Pancreas (tissue), 10 donors: ENCODE measurements around the gene CRISP1. TPM values are rescaled to one million over a fixed set of nuclear protein-coding genes. Genes with fewer than 3 reads are reported as not detected.

Experiments
- ATAC-seq, 4 donors: fragments of 200-7000 bp; cut with Tn5 transposase; one replicate each; pipeline versions ENCODE4 v1.8.0 to v1.9.1; 2020; ENCODE audit warnings: mild to moderate bottlenecking in 4 of 4, moderate library complexity in 4 of 4
- DNase-seq, 6 donors: peaks; one replicate each; pipeline ENCODE4 v3.0.0-alpha.2; 2020
- FAIRE-seq: peaks from 2 replicates; lab custom pipeline; 2012; peaks lifted over from hg19 to GRCh38; lab: Jason Lieb, UNC
- H3K27ac ChIP-seq, 4 donors: fragments of 200-600 bp; sonication (generic); 1 replicate in 3 of 4; 2 replicates in 1 of 4; pipeline versions ENCODE4 v1.5.0 to v1.8.0; 2020
- H3K27me3 ChIP-seq, 4 donors: fragments of 200-600 bp; one replicate each; pipeline ENCODE4 v1.8.0; 2021
- H3K36me3 ChIP-seq, 3 donors: fragments of 200-600 bp; sonication (generic) in 1 of 3; one replicate each; pipeline versions ENCODE4 v1.5.0 to v1.8.0; 2020 to 2021
- H3K4me1 ChIP-seq, 3 donors: fragments of 200-600 bp; one replicate each; pipeline ENCODE4 v1.8.0; 2021
- H3K4me3 ChIP-seq, 4 donors: fragments of 200-600 bp; sonication (generic) in 2 of 4; one replicate each; pipeline versions ENCODE4 v1.5.0 to v1.8.0; 2020 to 2021
- H3K9me3 ChIP-seq, 4 donors: fragments of 200-600 bp; one replicate each; pipeline ENCODE4 v1.8.0; 2021
- CTCF ChIP-seq, 4 donors: fragments of 200-600 bp; sonication (generic) in 3 of 4; IDR thresholded peaks; one replicate each; pipeline versions ENCODE4 v1.5.0 to v1.8.0; 2021; ENCODE audit warnings: antibody characterized with exemption in 4 of 4
- WGBS, 2 donors: extraction: QIAGEN DNeasy Blood & Tissue Kit; methylation state at CpG; one replicate each; pipeline ENCODE4 v1.1.7; 2013; 5-methylcytosine and 5-hydroxymethylcytosine counted together
- intact Hi-C, 3 donors: fragments of 100-400 bp; cut with DNase I; formaldehyde crosslinking; loops; one replicate each; pipeline versions ENCODE4 v1.11.1 to v1.14.2; 2022
- polyA plus RNA-seq, 2 donors: library from polyadenylated mRNA; stranded (reverse); fragments of 200-250 nt; gene quantifications; one replicate each; pipeline ENCODE4 v1.2.3, GENCODE V29; 2013
- total RNA-seq, 6 donors: library from RNA; stranded (reverse); fragmentation: NEBNext Ultra II Directional in 4 of 6; extraction: Animal tissue kit (Norgen Biotek cat#: 25700) in 4 of 6; gene quantifications; one replicate each; pipeline versions ENCODE4 v1.2.1 to v1.2.4, GENCODE V29; 2021 to 2023
- donor health status: healthy with polysubstance abuse.
- donor health status: DM: no; HTN: no; CAD: no; lungs with moderate emphysema.
- donor health status: DM: no; HTN: no; CAD: no.
- donor health status: control.
- donor health status: control.
- donor health status: Bipolar disorder and iron deficiency.
- donor health status: DM: yes; HTN: yes; CAD: no.
- donor health status: DM: no; HTN: no; CAD: no.
- donor health status: DM: no; HTN: no; CAD: no.
- donor health status: DM: yes; HTN: yes; CAD: no.

CRISP1 gene
- total and polyA plus RNA-seq, 8 donors, result not detected

- no peak for ATAC-seq
- no peak for TF ChIP-seq CTCF (IDR thresholded peaks at IDR 0.05)
- DNase-seq, result no peak
- no peak overlapping the region for H3K27ac ChIP-seq
- no peaks in the 10 kb centered on the region for H3K4me1 ChIP-seq
- FAIRE-seq, result no peak
- H3K9me3 ChIP-seq, result no peaks in the 10 kb centered on the region
- intact Hi-C loops, result no loop called here
- WGBS, 2 donors, result 59 to 70% methylated on average over 5 of the region's 5 CpGs
- H3K4me3 ChIP-seq, result no peak overlapping the region
- H3K36me3 ChIP-seq, result no peaks in the 10 kb centered on the region
- no peaks in the 10 kb centered on the region for H3K27me3 ChIP-seq
These were observed 39.5 kb downstream of the CRISP1 start for GRCh38 chr6:49826743-49827406.

- intact Hi-C loops, result no loop called here
- FAIRE-seq, result no peak
- ATAC-seq, result peak in 2 of 4 donors; percentile 54 to 85
These were observed 51.2 kb downstream of the CRISP1 start for GRCh38 chr6:49815166-49815565.

GRCh38 chr6:49813248-49813647, 53.1 kb downstream of the CRISP1 start:
- no peak overlapping the region for H3K27ac ChIP-seq
- peaks cover 0 to 8% (median 6%) of the 10 kb centered on the region in 3 donors for H3K4me1 ChIP-seq
- H3K4me3 ChIP-seq, result no peak overlapping the region
- ATAC-seq (peak in 2 of 4 donors; percentile 41 to 47), FAIRE-seq (no peak), DNase-seq (no peak)
- H3K36me3 ChIP-seq, result no peaks in the 10 kb centered on the region
- H3K9me3 ChIP-seq, result no peaks in the 10 kb centered on the region
- intact Hi-C loops, result no loop called here
- TF ChIP-seq CTCF (IDR thresholded peaks at IDR 0.05), result no peak
- 28 to 29% methylated on average over 2 of the region's 2 CpGs for WGBS, 2 donors
- H3K27me3 ChIP-seq, result no peaks in the 10 kb centered on the region

More at GRCh38 chr6:49815166-49815565, 51.2 kb downstream of the CRISP1 start:
- Histone ChIP-seq H3K36me3 (no peaks in the 10 kb centered on the region), H3K27me3 (no peaks in the 10 kb centered on the region), H3K27ac (no peak overlapping the region), H3K9me3 (no peaks in the 10 kb centered on the region), H3K4me3 (no peak overlapping the region), H3K4me1 (peaks cover 0 to 8% (median 6%) of the 10 kb centered on the region in 3 donors)
- no peak for TF ChIP-seq CTCF (IDR thresholded peaks at IDR 0.05)
- DNase-seq, result no peak
- WGBS, 2 donors, result 19 to 20% methylated on average over 2 of the region's 2 CpGs

- ATAC-seq (no peak), DNase-seq (no peak), FAIRE-seq (no peak)
- no peaks in the 10 kb centered on the region for H3K9me3 ChIP-seq
- H3K4me3 ChIP-seq, result no peak overlapping the region
- no peaks in the 10 kb centered on the region for H3K36me3 ChIP-seq
- intact Hi-C loops, result no loop called here
- H3K4me1 ChIP-seq, result no peaks in the 10 kb centered on the region
- H3K27me3 ChIP-seq, result no peaks in the 10 kb centered on the region
- WGBS, 2 donors, result 80 to 84% methylated on average over 4 of the region's 4 CpGs
- no peak overlapping the region for H3K27ac ChIP-seq
- no peak for TF ChIP-seq CTCF (IDR thresholded peaks at IDR 0.05)
These were observed 60.2 kb downstream of the CRISP1 start for GRCh38 chr6:49806145-49806544.

- WGBS, 2 donors, result 74 to 80% methylated on average over 3 of the region's 3 CpGs
- Histone ChIP-seq H3K27me3 (no peaks in the 10 kb centered on the region), H3K36me3 (no peaks in the 10 kb centered on the region), H3K9me3 (no peaks in the 10 kb centered on the region), H3K4me1 (no peaks in the 10 kb centered on the region), H3K4me3 (no peak overlapping the region), H3K27ac (no peak overlapping the region)
- DNase-seq (peak in 1 of 6 donors; percentile 24), ATAC-seq (no peak), FAIRE-seq (no peak)
- TF ChIP-seq CTCF (IDR thresholded peaks at IDR 0.05), result no peak
- intact Hi-C loops, result no loop called here
These were observed 61.1 kb downstream of the CRISP1 start for GRCh38 chr6:49805246-49805645.
